Astrocyte (in vitro differentiated cells and primary cell): ENCODE data around the gene ANO3. TPM values are rescaled to one million over a fixed set of nuclear protein-coding genes. Genes with fewer than 3 reads are reported as not detected.

ENCODE experiments used
- DNase-seq: peaks from one replicate; pipeline ENCODE4 v3.0.0-alpha.2; 2010; ENCODE audit warnings: low read depth
- FAIRE-seq: peaks from 2 replicates; lab custom pipeline; 2011; peaks lifted over from hg19 to GRCh38; lab: Jason Lieb, UNC
- H2AFZ ChIP-seq: 2 replicates; pipeline ENCODE4 v1.6.0; 2012; ENCODE audit warnings: low read depth, low read length, inconsistent platforms
- H3K27ac ChIP-seq: 2 replicates; pipeline ENCODE4 v1.5.1; 2011; ENCODE audit warnings: low read depth, low read length, inconsistent platforms
- H3K27me3 ChIP-seq: 2 replicates; pipeline ENCODE4 v1.6.0; 2011; ENCODE audit warnings: low read length, inconsistent platforms; ENCODE audit not compliant: insufficient read depth
- H3K36me3 ChIP-seq: 2 replicates; pipeline ENCODE4 v1.5.1; 2011; ENCODE audit warnings: low read length, inconsistent platforms; ENCODE audit not compliant: insufficient read depth
- H3K4me1 ChIP-seq: 2 replicates; pipeline ENCODE4 v1.5.1; 2011; ENCODE audit warnings: low read length, inconsistent platforms; ENCODE audit not compliant: insufficient read depth
- H3K4me2 ChIP-seq: 2 replicates; pipeline ENCODE4 v1.6.0; 2012; ENCODE audit warnings: low read length, inconsistent platforms
- H3K4me3 ChIP-seq: 2 replicates; pipeline ENCODE4 v1.5.1; 2011; ENCODE audit warnings: low read depth, mild to moderate bottlenecking, low read length, inconsistent platforms; ENCODE audit not compliant: insufficient read depth
- H3K79me2 ChIP-seq: 2 replicates; pipeline ENCODE4 v1.6.0; 2012; ENCODE audit warnings: mild to moderate bottlenecking, low read length, inconsistent platforms; ENCODE audit not compliant: insufficient read depth
- H3K9ac ChIP-seq: 2 replicates; pipeline ENCODE4 v1.6.0; 2012; ENCODE audit warnings: mild to moderate bottlenecking, low read length, inconsistent platforms
- H3K9me3 ChIP-seq: 2 replicates; pipeline ENCODE4 v1.5.1; 2012; ENCODE audit warnings: low read depth, mild to moderate bottlenecking, low read length, inconsistent platforms; ENCODE audit not compliant: insufficient read depth
- H4K20me1 ChIP-seq: 2 replicates; pipeline ENCODE4 v1.6.0; 2012; ENCODE audit warnings: low read length, inconsistent platforms; ENCODE audit not compliant: insufficient read depth
- H3K27ac Mint-ChIP-seq: one replicate; pipeline ENCODE4 v1.8.0; 2021; ENCODE audit warnings: mild to moderate bottlenecking, mixed read lengths; ENCODE audit not compliant: unreplicated experiment
- H3K27me3 Mint-ChIP-seq: one replicate; pipeline ENCODE4 v1.8.0; 2021; ENCODE audit warnings: low read depth, mixed read lengths; ENCODE audit not compliant: unreplicated experiment
- H3K36me3 Mint-ChIP-seq: one replicate; pipeline ENCODE4 v1.8.0; 2021; ENCODE audit warnings: low read depth, mixed read lengths; ENCODE audit not compliant: unreplicated experiment
- H3K4me1 Mint-ChIP-seq: one replicate; pipeline ENCODE4 v1.8.0; 2021; ENCODE audit warnings: low read depth, mixed read lengths; ENCODE audit not compliant: unreplicated experiment
- H3K4me3 Mint-ChIP-seq: one replicate; pipeline ENCODE4 v1.8.0; 2021; ENCODE audit warnings: mild to moderate bottlenecking, moderate library complexity, mixed read lengths; ENCODE audit not compliant: unreplicated experiment
- H3K9me3 Mint-ChIP-seq: one replicate; pipeline ENCODE4 v1.8.0; 2021; ENCODE audit warnings: mild to moderate bottlenecking, mixed read lengths; ENCODE audit not compliant: unreplicated experiment
- EZH2 ChIP-seq: IDR thresholded peaks from 2 replicates; pipeline ENCODE4 v1.6.1; 2012; ENCODE audit warnings: mild to moderate bottlenecking, low read length, inconsistent platforms; ENCODE audit not compliant: insufficient read depth
- total RNA-seq: library from RNA; stranded (reverse); gene quantifications from 2 replicates; pipeline ENCODE4 v1.2.1, GENCODE V29; 2021
- TF ChIP-seq, protein P1 (sequence below): IDR thresholded peaks from 2 replicates; pipeline ENCODE4 v1.5.1; 2011; ENCODE audit warnings: low read depth, mild to moderate bottlenecking, inconsistent platforms, low read length, moderate library complexity; ENCODE audit not compliant: insufficient read depth

The ANO3 gene
- total RNA-seq, 1 donor from 2014 or later: 0.11 TPM

DNA sequence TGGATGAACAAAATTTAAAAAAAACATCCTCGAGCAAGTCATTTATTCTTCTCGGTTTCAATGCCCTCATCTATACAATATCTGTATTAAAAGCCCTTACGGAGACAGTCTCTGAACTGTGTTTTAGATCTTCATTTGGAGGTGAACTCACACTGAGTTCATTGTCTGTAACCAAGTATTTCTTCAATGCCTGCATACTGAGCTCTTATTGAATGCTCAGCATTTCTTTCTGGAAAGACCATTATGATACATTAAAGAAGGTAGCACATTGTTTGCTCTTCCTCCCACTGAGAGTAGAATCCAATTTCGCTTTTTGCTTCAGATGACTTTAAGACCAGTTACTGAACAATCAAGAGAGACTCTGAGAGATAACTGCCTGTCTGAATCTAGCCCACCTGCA is 1.7 kb upstream of the ANO3 start:
- no peak for DNase-seq
- Mint-ChIP-seq H3K4me3 (no peak overlapping the region), H3K27ac (no peak overlapping the region), H3K36me3 (no peaks in the 10 kb centered on the region), H3K9me3 (no peaks in the 10 kb centered on the region), H3K27me3 (no peaks in the 10 kb centered on the region), H3K4me1 (peaks cover 4% of the 10 kb centered on the region)
- H3K27ac ChIP-seq: no peak overlapping the region
- no peaks in the 10 kb centered on the region for H4K20me1 ChIP-seq
- TF ChIP-seq, protein P1, sequence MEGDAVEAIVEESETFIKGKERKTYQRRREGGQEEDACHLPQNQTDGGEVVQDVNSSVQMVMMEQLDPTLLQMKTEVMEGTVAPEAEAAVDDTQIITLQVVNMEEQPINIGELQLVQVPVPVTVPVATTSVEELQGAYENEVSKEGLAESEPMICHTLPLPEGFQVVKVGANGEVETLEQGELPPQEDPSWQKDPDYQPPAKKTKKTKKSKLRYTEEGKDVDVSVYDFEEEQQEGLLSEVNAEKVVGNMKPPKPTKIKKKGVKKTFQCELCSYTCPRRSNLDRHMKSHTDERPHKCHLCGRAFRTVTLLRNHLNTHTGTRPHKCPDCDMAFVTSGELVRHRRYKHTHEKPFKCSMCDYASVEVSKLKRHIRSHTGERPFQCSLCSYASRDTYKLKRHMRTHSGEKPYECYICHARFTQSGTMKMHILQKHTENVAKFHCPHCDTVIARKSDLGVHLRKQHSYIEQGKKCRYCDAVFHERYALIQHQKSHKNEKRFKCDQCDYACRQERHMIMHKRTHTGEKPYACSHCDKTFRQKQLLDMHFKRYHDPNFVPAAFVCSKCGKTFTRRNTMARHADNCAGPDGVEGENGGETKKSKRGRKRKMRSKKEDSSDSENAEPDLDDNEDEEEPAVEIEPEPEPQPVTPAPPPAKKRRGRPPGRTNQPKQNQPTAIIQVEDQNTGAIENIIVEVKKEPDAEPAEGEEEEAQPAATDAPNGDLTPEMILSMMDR: no peak
- TF ChIP-seq EZH2: no peak
- H2AFZ ChIP-seq: no peak overlapping the region
- no peak overlapping the region for H3K4me3 ChIP-seq
- H3K36me3 ChIP-seq: no peaks in the 10 kb centered on the region
- peaks cover 4% of the 10 kb centered on the region for H3K4me1 ChIP-seq
- peaks cover 16% of the 10 kb centered on the region for H3K27me3 ChIP-seq
- H3K9me3 ChIP-seq: no peaks in the 10 kb centered on the region
- no peaks in the 10 kb centered on the region for H3K79me2 ChIP-seq
- H3K9ac ChIP-seq: no peak overlapping the region
- no peak overlapping the region for H3K4me2 ChIP-seq
- no peak for FAIRE-seq

DNA sequence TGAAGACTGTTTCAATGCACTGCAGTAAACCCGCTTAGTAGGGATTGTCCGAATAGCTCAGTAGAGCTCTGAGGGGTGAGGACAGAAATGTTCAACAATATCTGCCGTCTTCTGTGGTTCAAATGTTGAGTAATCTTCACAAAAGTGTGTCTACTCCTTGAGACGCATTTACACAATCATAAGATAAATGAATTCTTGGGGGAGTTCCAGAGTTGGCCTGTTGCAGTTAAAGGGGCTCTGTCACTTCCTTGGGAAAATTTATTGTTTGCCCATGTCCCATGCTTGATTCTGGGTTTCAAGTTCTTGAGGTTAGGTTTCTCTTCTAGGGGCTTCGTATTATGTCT is 614 bp downstream of the ANO3 start:
- peaks cover 16% of the 10 kb centered on the region for H3K27me3 ChIP-seq
- H3K36me3 ChIP-seq: no peaks in the 10 kb centered on the region
- peaks cover 4% of the 10 kb centered on the region for H3K4me1 Mint-ChIP-seq
- no peak overlapping the region for H3K27ac Mint-ChIP-seq
- no peaks in the 10 kb centered on the region for H3K9me3 ChIP-seq
- no peaks in the 10 kb centered on the region for H3K27me3 Mint-ChIP-seq
- H3K79me2 ChIP-seq: no peaks in the 10 kb centered on the region
- H3K4me2 ChIP-seq: peak overlapping the region; percentile 85
- no peaks in the 10 kb centered on the region for H4K20me1 ChIP-seq
- no peak overlapping the region for H3K27ac ChIP-seq
- FAIRE-seq: no peak
- H3K9me3 Mint-ChIP-seq: no peaks in the 10 kb centered on the region
- H3K4me3 Mint-ChIP-seq: no peak overlapping the region
- no peak overlapping the region for H2AFZ ChIP-seq
- TF ChIP-seq, protein P1: no peak
- TF ChIP-seq EZH2: no peak
- peak; percentile 6 for DNase-seq
- H3K9ac ChIP-seq: no peak overlapping the region
- peaks cover 4% of the 10 kb centered on the region for H3K4me1 ChIP-seq
- peak overlapping the region; percentile 54 for H3K4me3 ChIP-seq
- H3K36me3 Mint-ChIP-seq: no peaks in the 10 kb centered on the region

DNA sequence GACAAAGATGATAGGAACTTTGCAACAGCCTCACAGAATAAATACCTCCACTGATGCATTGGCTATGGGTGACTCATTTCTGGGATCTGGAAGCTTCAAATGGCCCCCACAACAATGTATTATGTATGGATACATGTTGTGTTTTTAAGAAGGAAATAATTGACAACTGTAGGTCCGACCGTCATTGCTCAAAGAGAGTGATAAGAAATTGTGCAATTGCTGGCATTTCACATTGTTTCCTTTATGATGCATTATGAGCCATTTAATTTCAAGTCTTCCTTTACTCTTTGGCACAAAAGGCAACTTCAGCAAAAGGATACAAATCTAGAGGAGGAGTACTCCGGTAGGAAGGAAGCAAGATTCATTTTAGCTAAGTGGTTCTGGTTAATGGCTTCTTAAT is 2.0 kb downstream of the ANO3 start:
- Histone ChIP-seq H2AFZ (no peak overlapping the region), H3K4me1 (peaks cover 4% of the 10 kb centered on the region), H3K4me2 (no peak overlapping the region), H3K9me3 (no peaks in the 10 kb centered on the region), H3K4me3 (no peak overlapping the region), H3K27me3 (peaks cover 16% of the 10 kb centered on the region), H3K36me3 (no peaks in the 10 kb centered on the region), H3K27ac (no peak overlapping the region), H3K9ac (no peak overlapping the region), H4K20me1 (no peaks in the 10 kb centered on the region), H3K79me2 (no peaks in the 10 kb centered on the region)
- Mint-ChIP-seq H3K4me3 (no peak overlapping the region), H3K9me3 (no peaks in the 10 kb centered on the region), H3K36me3 (no peaks in the 10 kb centered on the region), H3K27me3 (no peaks in the 10 kb centered on the region), H3K27ac (no peak overlapping the region), H3K4me1 (peaks cover 4% of the 10 kb centered on the region)
- FAIRE-seq: no peak
- no peak for DNase-seq
- no peak for TF ChIP-seq EZH2
- TF ChIP-seq, protein P1: no peak
